Liver (tissue), 9 donors: ENCODE results near the gene GSTM3. TPM values are rescaled to one million over a fixed set of nuclear protein-coding genes. Genes with fewer than 3 reads are reported as not detected.

Experiments
- DNase-seq: peaks from one replicate; pipeline ENCODE4 v3.0.0-alpha.2; 2017; ENCODE audit warnings: low spot score
- H3K27ac ChIP-seq, 2 donors: one replicate each; pipeline ENCODE4 v1.7.0; 2013; ENCODE audit warnings: inconsistent platforms in 2 of 2, low read length in 2 of 2, control low read depth in 1 of 2, low read depth in 1 of 2, mild to moderate bottlenecking in 1 of 2
- H3K27me3 ChIP-seq, 4 donors: one replicate each; pipeline versions ENCODE4 v1.6.1 to v1.7.0; 2013; ENCODE audit warnings: low read length in 3 of 4, inconsistent platforms in 1 of 4, mild to moderate bottlenecking in 1 of 4, moderate library complexity in 1 of 4; ENCODE audit not compliant: control insufficient read depth in 4 of 4, insufficient read depth in 4 of 4
- H3K36me3 ChIP-seq, 4 donors: one replicate each; pipeline versions ENCODE4 v1.6.1 to v1.7.0; 2013; ENCODE audit warnings: low read length in 3 of 4, mild to moderate bottlenecking in 3 of 4, low read depth in 1 of 4, moderate library complexity in 1 of 4; ENCODE audit not compliant: control insufficient read depth in 4 of 4, insufficient read depth in 3 of 4
- H3K4me1 ChIP-seq, 4 donors: one replicate each; pipeline versions ENCODE4 v1.6.1 to v1.7.0; 2013; ENCODE audit warnings: low read length in 3 of 4, mild to moderate bottlenecking in 3 of 4, moderate library complexity in 1 of 4; ENCODE audit not compliant: control insufficient read depth in 4 of 4, insufficient read depth in 4 of 4
- H3K4me3 ChIP-seq, 3 donors: one replicate each; pipeline versions ENCODE4 v1.6.1 to v1.7.0; 2013; ENCODE audit warnings: low read length in 3 of 3, control low read depth in 1 of 3, low read depth in 1 of 3, mild to moderate bottlenecking in 1 of 3
- H3K9ac ChIP-seq, 2 donors: one replicate each; pipeline ENCODE4 v1.7.0; 2013; ENCODE audit warnings: low read length in 2 of 2, mild to moderate bottlenecking in 2 of 2, moderate library complexity in 2 of 2, control low read depth in 1 of 2, low read depth in 1 of 2
- H3K9me3 ChIP-seq, 4 donors: one replicate each; pipeline versions ENCODE4 v1.6.1 to v1.7.0; 2013; ENCODE audit warnings: low read length in 3 of 4; ENCODE audit not compliant: control insufficient read depth in 4 of 4
- EGR1 ChIP-seq, 2 donors: IDR thresholded peaks; 2 replicates each; pipeline ENCODE4 v1.6.1; 2016 to 2018; ENCODE audit warnings: antibody characterized with exemption in 2 of 2, low read depth in 2 of 2
- HNF4A ChIP-seq, 2 donors: conservative IDR thresholded peaks; 2 replicates each; pipeline ENCODE4 v1.6.1; 2016; ENCODE audit warnings: antibody characterized with exemption in 2 of 2, mild to moderate bottlenecking in 2 of 2
- HNF4G ChIP-seq: IDR thresholded peaks from 2 replicates; pipeline ENCODE4 v1.6.1; 2016; ENCODE audit warnings: antibody characterized with exemption
- NR2F2 ChIP-seq: IDR thresholded peaks from 2 replicates; pipeline ENCODE4 v1.6.1; 2016; ENCODE audit warnings: antibody characterized with exemption
- RAD21 ChIP-seq, 2 donors: IDR thresholded peaks; 2 replicates each; pipeline ENCODE4 v1.6.1; 2016; ENCODE audit warnings: antibody characterized with exemption in 2 of 2, mild to moderate bottlenecking in 2 of 2
- RXRA ChIP-seq, 2 donors: IDR thresholded peaks; 2 replicates each; pipeline ENCODE4 v1.6.1; 2017 to 2018; ENCODE audit warnings: antibody characterized with exemption in 2 of 2, mild to moderate bottlenecking in 1 of 2
- SP1 ChIP-seq: IDR thresholded peaks from 2 replicates; pipeline ENCODE4 v1.6.1; 2018; ENCODE audit warnings: antibody characterized with exemption, mild to moderate bottlenecking
- TAF1 ChIP-seq: conservative IDR thresholded peaks from 2 replicates; pipeline ENCODE4 v1.6.1; 2016; ENCODE audit warnings: antibody characterized with exemption, mild to moderate bottlenecking
- WGBS: extraction: QIAGEN DNeasy Blood & Tissue Kit; methylation state at CpG from one replicate; pipeline ENCODE4 v1.1.7; 2013; 5-methylcytosine and 5-hydroxymethylcytosine counted together
- polyA plus RNA-seq, 2 donors: library from polyadenylated mRNA; stranded (reverse) in 1 of 2; unstranded in 1 of 2; fragments of 200-250 nt in 1 of 2; fragments of >200 nt in 1 of 2; fragmentation: Nextera tagmentation in 1 of 2; extraction: Ambion mirVana in 1 of 2; gene quantifications; one replicate each; pipeline versions ENCODE4 v1.2.1 to v1.2.3, GENCODE V29; 2013 to 2015
- total RNA-seq, 2 donors: library from RNA; depleted of rRNA; stranded (reverse); fragments of >200 nt; gene quantifications; one replicate each; pipeline ENCODE4 v1.2.3, GENCODE V29; 2014
- TF ChIP-seq, protein P1 (sequence below): IDR thresholded peaks from 2 replicates; pipeline ENCODE4 v1.6.1; 2016; ENCODE audit warnings: antibody characterized with exemption
- TF ChIP-seq, protein P2 (sequence below): IDR thresholded peaks from 2 replicates; pipeline ENCODE4 v1.6.1; 2016; ENCODE audit warnings: antibody characterized with exemption
- donor health status: healthy.
- donor health status: healthy.
- donor health status: healthy.
- donor health status: healthy.
- donor health status: healthy.

GSTM3 gene
- total and polyA plus RNA-seq, 4 donors, result 6.9 to 51.5 (median 34.9) TPM

GRCh38 chr1:109763646-109764415 is 23.0 kb upstream of the GSTM3 start, which contains the start of gene EPS8L3:
Gene EPS8L3, minus strand, starts transcription at chr1:109763923. Its CDS starts 2,174 bp downstream, at chr1:109761749.
- DNase-seq, result no peak
- Histone ChIP-seq H3K36me3 (no peaks in the 10 kb centered on the region), H3K9me3 (no peaks in the 10 kb centered on the region), H3K9ac (no peak within 1 kb of the TSS), H3K4me3 (no peak within 1 kb of the TSS), H3K27me3 (no peaks in the 10 kb centered on the region), H3K4me1 (peaks cover 0 to 5% (median 2%) of the 10 kb centered on the region in 4 donors), H3K27ac (no peak within 1 kb of the TSS)
- TF ChIP-seq HNF4G (peak; percentile 70), RAD21 (IDR thresholded peaks at IDR 0.05) (peak in 1 of 2 donors; percentile 14), SP1 (peak; percentile 70), HNF4A (conservative IDR thresholded peaks at IDR 0.05) (peak; percentile 68 to 85)
- TF ChIP-seq, protein P1, sequence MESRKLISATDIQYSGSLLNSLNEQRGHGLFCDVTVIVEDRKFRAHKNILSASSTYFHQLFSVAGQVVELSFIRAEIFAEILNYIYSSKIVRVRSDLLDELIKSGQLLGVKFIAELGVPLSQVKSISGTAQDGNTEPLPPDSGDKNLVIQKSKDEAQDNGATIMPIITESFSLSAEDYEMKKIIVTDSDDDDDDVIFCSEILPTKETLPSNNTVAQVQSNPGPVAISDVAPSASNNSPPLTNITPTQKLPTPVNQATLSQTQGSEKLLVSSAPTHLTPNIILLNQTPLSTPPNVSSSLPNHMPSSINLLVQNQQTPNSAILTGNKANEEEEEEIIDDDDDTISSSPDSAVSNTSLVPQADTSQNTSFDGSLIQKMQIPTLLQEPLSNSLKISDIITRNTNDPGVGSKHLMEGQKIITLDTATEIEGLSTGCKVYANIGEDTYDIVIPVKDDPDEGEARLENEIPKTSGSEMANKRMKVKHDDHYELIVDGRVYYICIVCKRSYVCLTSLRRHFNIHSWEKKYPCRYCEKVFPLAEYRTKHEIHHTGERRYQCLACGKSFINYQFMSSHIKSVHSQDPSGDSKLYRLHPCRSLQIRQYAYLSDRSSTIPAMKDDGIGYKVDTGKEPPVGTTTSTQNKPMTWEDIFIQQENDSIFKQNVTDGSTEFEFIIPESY, result no peak
- WGBS, result 60% methylated on average over 11 of the region's 11 CpGs

- Histone ChIP-seq H3K4me1 (peaks cover 0 to 5% (median 2%) of the 10 kb centered on the region in 4 donors), H3K27me3 (no peaks in the 10 kb centered on the region), H3K27ac (no peak overlapping the region), H3K4me3 (no peak overlapping the region), H3K9ac (no peak overlapping the region), H3K36me3 (no peaks in the 10 kb centered on the region), H3K9me3 (no peaks in the 10 kb centered on the region)
- no peak for DNase-seq
- TF ChIP-seq, protein P2, sequence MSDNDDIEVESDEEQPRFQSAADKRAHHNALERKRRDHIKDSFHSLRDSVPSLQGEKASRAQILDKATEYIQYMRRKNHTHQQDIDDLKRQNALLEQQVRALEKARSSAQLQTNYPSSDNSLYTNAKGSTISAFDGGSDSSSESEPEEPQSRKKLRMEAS, result no peak
- TF ChIP-seq EGR1 (IDR thresholded peaks at IDR 0.05; ENCODE audit: low read depth in 2 of 2), result no peak
- no peak for TF ChIP-seq RXRA (IDR thresholded peaks at IDR 0.05)
- WGBS, result 73% methylated on average over 11 of the region's 11 CpGs
Observed at GRCh38 chr1:109762821-109763645, 22.2 kb upstream of the GSTM3 start.

- 79% methylated on average over 7 of the region's 7 CpGs for WGBS
- TF ChIP-seq TAF1, result no peak
- no peak for TF ChIP-seq NR2F2
- Histone ChIP-seq H3K9ac (no peak overlapping the region), H3K27ac (no peak overlapping the region), H3K27me3 (no peaks in the 10 kb centered on the region), H3K9me3 (no peaks in the 10 kb centered on the region), H3K4me1 (peaks cover 0 to 5% (median 2%) of the 10 kb centered on the region in 4 donors), H3K36me3 (no peaks in the 10 kb centered on the region), H3K4me3 (no peak overlapping the region)
- DNase-seq, result no peak
Observed at GRCh38 chr1:109762039-109762585, 21.3 kb upstream of the GSTM3 start.
